HCT116 (cell line): ENCODE measurements around the gene MGAT4C.

Experiments
- CTCF ChIP-seq, 3 experiments: fragments of 200-600 bp in 1 of 3; sonication (generic) in 1 of 3; IDR thresholded peaks in 2 of 3; conservative IDR thresholded peaks in 1 of 3; 2 replicates each; pipeline ENCODE4 v1.5.1; 2012 to 2017; ENCODE audit warnings: low read depth in 2 of 3, low read length in 2 of 3, antibody characterized with exemption in 1 of 3, borderline replicate concordance in 1 of 3, control low read depth in 1 of 3, mild to moderate bottlenecking in 1 of 3, mixed read lengths in 1 of 3, mixed run types in 1 of 3, moderate library complexity in 1 of 3; ENCODE audit not compliant: insufficient read depth in 1 of 3
- POLR2A ChIP-seq: IDR thresholded peaks from 2 replicates; pipeline ENCODE4 v1.7.0; 2011; ENCODE audit warnings: borderline replicate concordance; ENCODE audit not compliant: insufficient read depth, insufficient read length; ENCODE audit errors: extremely low read depth
- YY1 ChIP-seq: IDR thresholded peaks from 2 replicates; pipeline ENCODE4 v1.6.1; 2011; ENCODE audit warnings: low read length, low read depth, moderate library complexity, mild to moderate bottlenecking; ENCODE audit not compliant: insufficient replicate concordance; ENCODE audit errors: extremely low read depth

DNA sequence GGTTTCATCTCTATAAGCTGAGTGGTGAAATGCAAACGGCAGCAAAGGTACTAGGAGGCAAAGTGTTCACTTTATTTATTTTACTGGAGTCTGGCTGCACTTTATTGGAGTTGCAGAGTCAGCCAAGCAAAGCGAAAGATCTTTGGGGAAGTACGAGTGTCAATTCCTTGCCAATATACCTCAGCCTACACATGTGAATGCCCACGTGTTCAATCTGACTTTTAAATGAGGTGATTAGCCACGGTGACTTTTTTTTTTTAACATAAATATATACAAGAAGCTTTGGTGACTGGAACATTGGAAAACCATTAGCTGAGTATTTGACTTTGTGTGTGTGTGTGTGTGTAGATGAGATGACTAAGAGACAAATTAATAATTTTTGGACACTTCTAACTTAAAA, 203.3 kb downstream of the MGAT4C start:
- no peak for TF ChIP-seq CTCF (IDR thresholded peaks at IDR 0.05 in 2 of 3, conservative IDR thresholded peaks at IDR 0.05 in 1 of 3; ENCODE audit: borderline replicate concordance in 1 of 3, insufficient read depth in 1 of 3, low read depth in 2 of 3, low read length in 2 of 3)
- no peak for TF ChIP-seq YY1
- TF ChIP-seq POLR2A, result no peak
